ENCODE results near the gene ID4. TPM values are rescaled to one million over a fixed set of nuclear protein-coding genes. Genes with fewer than 3 reads are reported as not detected.

The ID4 gene
- total RNA-seq, 1 donor from 2014 or later = 6.3 TPM

GRCh38 chr6:19837511-19838441 is 606 bp downstream of the ID4 start:
- Mint-ChIP-seq H3K27ac (ENCODE audit: unreplicated experiment) (no peak overlapping the region), H3K9me3 (ENCODE audit: unreplicated experiment) (peaks cover 9% of the 10 kb centered on the region), H3K4me3 (ENCODE audit: unreplicated experiment) (peak overlapping the region; percentile 77), H3K4me1 (ENCODE audit: low read depth, unreplicated experiment) (peaks cover 7% of the 10 kb centered on the region), H3K27me3 (ENCODE audit: unreplicated experiment) (peaks cover 1% of the 10 kb centered on the region), H3K36me3 (ENCODE audit: unreplicated experiment) (no peaks in the 10 kb centered on the region)
- no peak for TF ChIP-seq CTCF (IDR thresholded peaks at IDR 0.05; ENCODE audit: partially characterized antibody, unreplicated experiment)
- peak; percentile 74 for DNase-seq

GRCh38 chr6:19838442-19839236 is 1.5 kb downstream of the ID4 start:
- Mint-ChIP-seq H3K36me3 (ENCODE audit: unreplicated experiment) (no peaks in the 10 kb centered on the region), H3K27ac (ENCODE audit: unreplicated experiment) (no peak overlapping the region), H3K4me3 (ENCODE audit: unreplicated experiment) (peak overlapping the region; percentile 92), H3K9me3 (ENCODE audit: unreplicated experiment) (peaks cover 9% of the 10 kb centered on the region), H3K4me1 (ENCODE audit: low read depth, unreplicated experiment) (peaks cover 7% of the 10 kb centered on the region), H3K27me3 (ENCODE audit: unreplicated experiment) (peaks cover 1% of the 10 kb centered on the region)
- TF ChIP-seq CTCF (IDR thresholded peaks at IDR 0.05; ENCODE audit: partially characterized antibody, unreplicated experiment) = no peak
- peak; percentile 54 for DNase-seq

- Mint-ChIP-seq H3K36me3 (ENCODE audit: unreplicated experiment) (no peaks in the 10 kb centered on the region), H3K27me3 (ENCODE audit: unreplicated experiment) (peaks cover 1% of the 10 kb centered on the region), H3K4me1 (ENCODE audit: low read depth, unreplicated experiment) (peaks cover 7% of the 10 kb centered on the region), H3K4me3 (ENCODE audit: unreplicated experiment) (peak overlapping the region; percentile 92), H3K27ac (ENCODE audit: unreplicated experiment) (no peak overlapping the region), H3K9me3 (ENCODE audit: unreplicated experiment) (peaks cover 9% of the 10 kb centered on the region)
- DNase-seq = no peak
- TF ChIP-seq CTCF (IDR thresholded peaks at IDR 0.05; ENCODE audit: partially characterized antibody, unreplicated experiment) = no peak
These were observed 2.0 kb downstream of the ID4 start for GRCh38 chr6:19839237-19839546.

GRCh38 chr6:19839788-19840187 is 2.6 kb downstream of the ID4 start:
- peak overlapping the region; percentile 39 for H3K4me3 Mint-ChIP-seq (ENCODE audit: unreplicated experiment)
- peaks cover 7% of the 10 kb centered on the region for H3K4me1 Mint-ChIP-seq (ENCODE audit: low read depth, unreplicated experiment)
- DNase-seq = no peak
- H3K27me3 Mint-ChIP-seq (ENCODE audit: unreplicated experiment) = peaks cover 1% of the 10 kb centered on the region
- H3K27ac Mint-ChIP-seq (ENCODE audit: unreplicated experiment) = no peak overlapping the region
- H3K9me3 Mint-ChIP-seq (ENCODE audit: unreplicated experiment) = peaks cover 9% of the 10 kb centered on the region
- TF ChIP-seq CTCF (IDR thresholded peaks at IDR 0.05; ENCODE audit: partially characterized antibody, unreplicated experiment) = no peak
- no peaks in the 10 kb centered on the region for H3K36me3 Mint-ChIP-seq (ENCODE audit: unreplicated experiment)

All from glutamatergic neuron (in vitro differentiated cells).